Neural crest cell (in vitro differentiated cells): ENCODE data around the gene PLA2G4F. TPM values are rescaled to one million over a fixed set of nuclear protein-coding genes. Genes with fewer than 3 reads are reported as not detected.

ENCODE experiments used
- DNase-seq: peaks from one replicate; pipeline ENCODE4 v3.0.0; 2021; ENCODE audit warnings: low read depth, mixed read lengths, low spot score
- H3K27ac Mint-ChIP-seq: one replicate; pipeline ENCODE4 v1.8.0; 2021; ENCODE audit warnings: mild to moderate bottlenecking, mixed read lengths; ENCODE audit not compliant: unreplicated experiment
- H3K27me3 Mint-ChIP-seq: 2 replicates; pipeline ENCODE4 v1.8.0; 2021; ENCODE audit warnings: low read depth, mild to moderate bottlenecking, mixed read lengths
- H3K36me3 Mint-ChIP-seq: 2 replicates; pipeline ENCODE4 v1.8.0; 2021; ENCODE audit warnings: low read depth, mild to moderate bottlenecking, mixed read lengths
- H3K4me1 Mint-ChIP-seq: 2 replicates; pipeline ENCODE4 v1.8.0; 2021; ENCODE audit warnings: mixed read lengths
- H3K4me3 Mint-ChIP-seq: one replicate; pipeline ENCODE4 v1.8.0; 2021; ENCODE audit warnings: mild to moderate bottlenecking, mixed read lengths
- H3K9me3 Mint-ChIP-seq: 2 replicates; pipeline ENCODE4 v1.8.0; 2021; ENCODE audit warnings: mixed read lengths
- total RNA-seq: library from RNA; stranded (reverse); gene quantifications from 2 replicates; pipeline ENCODE4 v1.2.1, GENCODE V29; 2021
- TF ChIP-seq, protein P1 (sequence below): fragments of 200-600 bp; sonication (generic); conservative IDR thresholded peaks from 2 replicates; pipeline ENCODE4 v1.5.0; 2021; ENCODE audit warnings: antibody characterized with exemption, mild to moderate bottlenecking

PLA2G4F gene
- total RNA-seq, 1 donor from 2014 or later, result not detected

DNA sequence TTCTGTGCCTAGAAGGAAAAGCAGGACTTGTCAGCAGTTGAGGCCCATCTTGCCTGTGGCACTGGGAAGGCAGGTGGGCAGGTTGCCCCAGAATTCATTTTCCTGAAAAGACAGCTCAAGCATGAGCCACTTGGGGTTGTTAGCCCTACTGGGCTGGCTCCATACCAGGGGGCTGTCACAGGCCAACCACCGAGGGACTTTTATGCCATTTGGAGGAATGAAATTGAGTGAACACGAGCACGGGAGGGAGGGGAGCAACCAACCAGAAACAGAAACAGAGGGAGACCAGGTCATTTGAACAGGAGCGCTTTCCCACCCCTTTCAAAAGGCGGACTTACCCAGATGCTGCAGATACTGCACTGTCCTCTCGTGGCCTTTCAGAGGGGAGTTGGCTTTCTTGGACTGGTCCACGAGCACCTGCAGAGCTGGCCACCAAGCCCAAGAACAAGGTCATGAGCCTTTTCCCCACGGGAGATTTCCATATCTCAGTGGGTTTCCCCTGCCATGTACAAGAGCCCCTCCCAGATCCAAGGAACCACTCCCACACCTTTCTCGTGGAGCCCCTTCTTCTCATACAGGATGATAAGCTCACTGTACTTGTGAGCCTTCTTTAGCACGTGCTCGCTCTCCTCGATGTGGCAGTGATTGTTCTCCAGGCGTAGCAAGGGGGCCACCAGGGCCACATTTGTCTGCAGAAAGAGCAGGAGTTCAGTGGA lies 9.9 kb upstream of the PLA2G4F start:
- Mint-ChIP-seq H3K27ac (no peak overlapping the region), H3K4me1 (no peaks in the 10 kb centered on the region), H3K36me3 (peaks cover 7% of the 10 kb centered on the region), H3K27me3 (no peaks in the 10 kb centered on the region), H3K4me3 (no peak overlapping the region), H3K9me3 (no peaks in the 10 kb centered on the region)
- no peak for DNase-seq
- TF ChIP-seq, protein P1, sequence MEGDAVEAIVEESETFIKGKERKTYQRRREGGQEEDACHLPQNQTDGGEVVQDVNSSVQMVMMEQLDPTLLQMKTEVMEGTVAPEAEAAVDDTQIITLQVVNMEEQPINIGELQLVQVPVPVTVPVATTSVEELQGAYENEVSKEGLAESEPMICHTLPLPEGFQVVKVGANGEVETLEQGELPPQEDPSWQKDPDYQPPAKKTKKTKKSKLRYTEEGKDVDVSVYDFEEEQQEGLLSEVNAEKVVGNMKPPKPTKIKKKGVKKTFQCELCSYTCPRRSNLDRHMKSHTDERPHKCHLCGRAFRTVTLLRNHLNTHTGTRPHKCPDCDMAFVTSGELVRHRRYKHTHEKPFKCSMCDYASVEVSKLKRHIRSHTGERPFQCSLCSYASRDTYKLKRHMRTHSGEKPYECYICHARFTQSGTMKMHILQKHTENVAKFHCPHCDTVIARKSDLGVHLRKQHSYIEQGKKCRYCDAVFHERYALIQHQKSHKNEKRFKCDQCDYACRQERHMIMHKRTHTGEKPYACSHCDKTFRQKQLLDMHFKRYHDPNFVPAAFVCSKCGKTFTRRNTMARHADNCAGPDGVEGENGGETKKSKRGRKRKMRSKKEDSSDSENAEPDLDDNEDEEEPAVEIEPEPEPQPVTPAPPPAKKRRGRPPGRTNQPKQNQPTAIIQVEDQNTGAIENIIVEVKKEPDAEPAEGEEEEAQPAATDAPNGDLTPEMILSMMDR, result no peak

DNA sequence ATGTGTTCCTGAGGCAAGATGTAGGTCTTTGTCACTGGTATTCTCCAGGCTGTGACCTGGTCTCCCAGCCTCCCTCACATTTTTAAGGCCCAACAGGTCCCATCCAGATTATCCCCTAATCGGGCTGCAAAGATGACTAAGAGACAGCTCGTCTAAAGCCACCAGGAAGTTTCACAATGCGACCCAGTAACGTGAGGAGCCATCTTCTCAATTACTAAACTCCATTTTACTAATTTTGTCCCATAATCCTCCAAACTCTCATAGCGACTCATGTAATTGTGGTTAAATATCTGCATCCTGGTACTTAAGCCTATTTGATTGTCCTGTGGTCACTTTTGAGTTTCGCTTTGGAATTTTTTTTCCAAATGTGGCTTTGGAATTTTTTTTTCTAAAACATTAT lies 8.7 kb upstream of the PLA2G4F start:
- H3K27ac Mint-ChIP-seq, result no peak overlapping the region
- no peak for DNase-seq
- H3K4me1 Mint-ChIP-seq, result no peaks in the 10 kb centered on the region
- H3K27me3 Mint-ChIP-seq, result no peaks in the 10 kb centered on the region
- H3K9me3 Mint-ChIP-seq, result no peaks in the 10 kb centered on the region
- H3K4me3 Mint-ChIP-seq, result no peak overlapping the region
- peaks cover 7% of the 10 kb centered on the region for H3K36me3 Mint-ChIP-seq
- TF ChIP-seq, protein P1, result no peak

DNA sequence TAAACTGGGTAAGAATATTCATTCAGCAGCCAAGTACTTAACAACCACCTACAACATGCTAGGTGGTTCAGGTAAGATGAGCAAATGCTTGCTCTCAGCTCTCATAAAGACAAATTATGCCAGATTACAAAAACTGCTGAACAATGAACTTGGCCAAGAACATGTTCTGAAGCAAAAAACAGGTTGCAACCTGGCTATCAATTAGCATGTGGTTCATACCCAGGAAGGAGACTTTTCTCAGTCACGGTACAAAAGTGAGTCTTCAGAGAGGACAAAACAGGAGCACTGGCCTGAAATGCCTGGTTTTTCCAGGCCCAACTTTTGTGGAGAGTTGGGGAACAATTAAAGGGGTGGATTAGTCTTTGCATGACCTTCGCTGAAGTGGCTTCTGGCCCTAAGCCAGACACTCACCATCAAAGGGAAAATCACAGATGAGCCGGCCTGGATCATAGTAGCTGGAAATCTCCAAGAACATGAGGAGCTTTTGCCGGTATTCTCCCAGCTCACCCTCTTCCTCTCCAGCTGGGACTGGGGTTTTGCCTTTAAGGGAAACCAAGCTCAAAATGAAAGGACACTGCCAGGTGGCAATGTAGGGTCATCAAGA lies 7.6 kb upstream of the PLA2G4F start:
- H3K4me1 Mint-ChIP-seq, result no peaks in the 10 kb centered on the region
- H3K27ac Mint-ChIP-seq, result no peak overlapping the region
- no peak overlapping the region for H3K4me3 Mint-ChIP-seq
- peaks cover 7% of the 10 kb centered on the region for H3K36me3 Mint-ChIP-seq
- no peak for DNase-seq
- no peaks in the 10 kb centered on the region for H3K9me3 Mint-ChIP-seq
- TF ChIP-seq, protein P1, result no peak
- H3K27me3 Mint-ChIP-seq, result no peaks in the 10 kb centered on the region

DNA sequence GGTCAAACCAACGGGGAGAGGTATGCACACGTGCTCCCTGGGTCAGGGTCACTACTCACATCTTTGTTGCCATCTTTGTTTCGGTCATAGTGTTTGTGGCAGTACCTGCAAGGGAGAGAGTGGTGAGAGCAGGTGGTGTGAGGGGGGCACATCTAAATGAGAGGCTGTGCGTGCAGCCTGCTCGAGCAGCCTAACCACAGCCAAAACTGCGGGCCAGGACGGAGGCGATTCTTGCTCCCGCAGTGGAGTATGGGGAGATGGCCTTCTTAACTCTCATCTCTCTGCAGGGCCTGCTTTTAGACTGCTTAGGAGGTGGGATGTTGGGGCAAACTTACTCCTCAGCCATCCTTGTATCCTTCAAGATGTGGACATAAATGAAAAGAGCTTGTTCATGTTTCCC lies 6.9 kb upstream of the PLA2G4F start:
- H3K9me3 Mint-ChIP-seq, result no peaks in the 10 kb centered on the region
- H3K27ac Mint-ChIP-seq, result no peak overlapping the region
- TF ChIP-seq, protein P1, result no peak
- no peaks in the 10 kb centered on the region for H3K27me3 Mint-ChIP-seq
- H3K36me3 Mint-ChIP-seq, result peaks cover 9% of the 10 kb centered on the region
- no peak overlapping the region for H3K4me3 Mint-ChIP-seq
- DNase-seq, result no peak
- H3K4me1 Mint-ChIP-seq, result no peaks in the 10 kb centered on the region

DNA sequence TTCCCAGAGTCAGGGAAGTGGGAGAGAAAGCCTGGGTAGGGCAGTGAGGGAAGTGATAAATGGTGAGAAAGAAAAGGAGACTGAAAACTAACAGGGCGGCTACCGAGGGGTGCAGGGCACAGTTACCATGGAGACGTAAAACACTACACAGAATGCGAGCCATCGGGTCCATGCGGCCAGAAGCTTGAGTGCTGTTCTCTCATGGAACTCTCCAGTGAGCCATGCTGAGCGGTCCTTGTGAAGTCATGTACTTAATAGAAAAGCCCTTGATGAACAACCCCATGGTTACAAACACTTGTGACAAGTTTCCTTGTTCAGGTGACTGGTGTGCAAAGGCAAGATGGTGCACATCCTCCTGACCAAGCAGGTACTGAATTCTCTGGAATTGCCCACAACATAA lies 3.7 kb upstream of the PLA2G4F start:
- Mint-ChIP-seq H3K4me3 (no peak overlapping the region), H3K4me1 (no peaks in the 10 kb centered on the region)
- TF ChIP-seq, protein P1, result no peak

More for the DNA sequence above, 3.7 kb upstream of the PLA2G4F start:
- Mint-ChIP-seq H3K36me3 (peaks cover 5% of the 10 kb centered on the region), H3K9me3 (no peaks in the 10 kb centered on the region), H3K27me3 (no peaks in the 10 kb centered on the region), H3K27ac (no peak overlapping the region)
- no peak for DNase-seq
